Stimulated activated CD4-positive, alpha-beta T cell treated with anti-CD3 and anti-CD28 coated beads, Interleukin-4, amount 100 ng/mL, for 4 hours (primary cell): ENCODE results near the gene PPP6R3.
"Not testable (repeated sequence)": the region's sequence is repeated elsewhere in the genome, so short reads cannot be mapped to it uniquely, and the experiment has no call there.

ENCODE experiments used
- DNase-seq, 2 experiments: peaks; one replicate each; pipeline ENCODE4 v3.0.0-alpha.2; 2020

Gene PPP6R3

GRCh38 chr11:68460741-68461574 is at the start of gene PPP6R3:
Gene PPP6R3, plus strand, starts transcription at chr11:68460752. Its CDS starts 76,913 bp downstream, at chr11:68537665.
- DNase-seq = no peak

GRCh38 chr11:68411501-68411991 is 49.0 kb upstream of the PPP6R3 start:
- DNase-seq = no peak

GRCh38 chr11:68412593-68413475 is 47.7 kb upstream of the PPP6R3 start:
- no peak for DNase-seq

GRCh38 chr11:68413591-68413999 is 47.0 kb upstream of the PPP6R3 start:
- no peak for DNase-seq

GRCh38 chr11:68414496-68415221 is 45.9 kb upstream of the PPP6R3 start:
- DNase-seq = no peak

GRCh38 chr11:68416070-68416578 is 44.4 kb upstream of the PPP6R3 start:
- DNase-seq = no peak

GRCh38 chr11:68418648-68419047 is 41.9 kb upstream of the PPP6R3 start:
- DNase-seq = no peak

GRCh38 chr11:68420171-68420570 is 40.4 kb upstream of the PPP6R3 start:
- no peak for DNase-seq

GRCh38 chr11:68423481-68423880 is 37.1 kb upstream of the PPP6R3 start:
- DNase-seq = no peak

- DNase-seq = no peak
Observed at GRCh38 chr11:68424101-68424632, 36.4 kb upstream of the PPP6R3 start.

GRCh38 chr11:68424981-68425865 is 35.3 kb upstream of the PPP6R3 start:
- no peak for DNase-seq

- no peak for DNase-seq
Observed at GRCh38 chr11:68425866-68426380, 34.6 kb upstream of the PPP6R3 start.

- DNase-seq = no peak
Observed at GRCh38 chr11:68429661-68430060, 30.9 kb upstream of the PPP6R3 start.

- DNase-seq = no peak
Observed at GRCh38 chr11:68430384-68430783, 30.2 kb upstream of the PPP6R3 start.

- no peak for DNase-seq
Observed at GRCh38 chr11:68430801-68431200, 29.8 kb upstream of the PPP6R3 start.

GRCh38 chr11:68431984-68432645 is 28.4 kb upstream of the PPP6R3 start:
- DNase-seq = no peak

GRCh38 chr11:68432874-68433273 is 27.7 kb upstream of the PPP6R3 start:
- DNase-seq = no peak

- DNase-seq = no peak
Observed at GRCh38 chr11:68433541-68433940, 27.0 kb upstream of the PPP6R3 start.

- not testable (repeated sequence) for DNase-seq
Observed at GRCh38 chr11:68434159-68434558, 26.4 kb upstream of the PPP6R3 start.

- DNase-seq = no peak
Observed at GRCh38 chr11:68436162-68436888, 24.2 kb upstream of the PPP6R3 start.
